ENCODE results near the gene CHPF2.

DNA sequence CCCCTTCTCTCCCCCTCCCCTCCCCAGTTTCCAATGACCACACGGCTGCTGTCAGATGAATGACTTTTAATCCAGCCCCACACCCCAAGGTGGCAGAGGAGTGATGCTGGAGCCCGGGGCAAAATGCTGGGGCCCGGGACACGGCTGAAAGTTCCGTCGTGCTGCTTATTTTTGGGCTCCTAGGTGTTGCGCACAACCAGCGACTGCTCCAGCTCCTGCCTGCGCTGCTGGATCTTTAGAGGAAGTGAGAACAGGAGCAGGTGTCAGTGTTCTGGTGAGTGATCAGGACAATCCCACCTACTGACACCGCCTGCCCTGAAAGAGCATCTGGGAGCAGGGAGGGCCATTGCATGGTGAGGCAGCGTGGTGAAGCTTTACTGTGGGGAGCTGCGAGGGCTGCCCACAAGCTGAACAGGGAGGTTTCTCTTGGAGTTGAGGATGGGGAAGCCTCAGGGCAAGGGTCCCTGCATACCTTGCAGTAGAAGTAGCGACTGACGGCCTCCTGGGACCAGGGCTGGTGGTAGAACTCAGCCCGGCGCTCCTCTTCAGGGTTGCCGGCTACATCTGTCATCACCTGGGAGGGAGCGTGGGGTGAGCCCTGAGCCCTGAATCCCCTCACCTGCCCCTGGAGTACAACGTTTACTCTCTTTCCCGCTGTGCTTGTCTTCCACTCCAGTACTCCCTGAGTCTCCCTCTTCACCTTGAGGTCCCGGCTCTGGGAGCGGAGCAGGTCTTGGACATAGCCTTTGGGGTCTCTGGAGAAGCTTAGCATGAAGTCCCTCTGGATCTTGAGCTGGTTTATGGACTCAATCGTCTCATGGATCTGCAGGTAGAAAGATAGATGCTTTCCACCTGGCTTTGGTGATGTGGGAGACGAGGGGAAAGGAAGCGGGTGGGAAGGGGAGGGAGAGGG is 6.9 kb downstream of the CHPF2 start:
- no peak for TF ChIP-seq POLR2A (IDR thresholded peaks at IDR 0.05)
- TF ChIP-seq CTCF (IDR thresholded peaks at IDR 0.05): no peak
- no peak for TF ChIP-seq POLR2AphosphoS5 (IDR thresholded peaks at IDR 0.05)

Measured in breast epithelium (tissue), 3 donors.